Stimulated activated CD4-positive, alpha-beta T cell treated with anti-CD3 and anti-CD28 coated beads, Interleukin-4, amount 100 ng/mL, for 48 hours (primary cell): ENCODE data around the gene VASN.

Source experiments
- DNase-seq, 2 donors: peaks; one replicate each; pipeline ENCODE4 v3.0.0-alpha.2; 2020; ENCODE audit warnings: low read depth in 2 of 2

Gene VASN

GRCh38 chr16:4372578-4373355, 1.1 kb downstream of the VASN start:
- no peak for DNase-seq

- no peak for DNase-seq
Observed at GRCh38 chr16:4373356-4373908, 1.8 kb downstream of the VASN start.

GRCh38 chr16:4373909-4374742, 2.5 kb downstream of the VASN start:
- no peak for DNase-seq

- DNase-seq = no peak
Observed at GRCh38 chr16:4375717-4376116, 4.1 kb downstream of the VASN start.

- DNase-seq = no peak
Observed at GRCh38 chr16:4376126-4376892, 4.7 kb downstream of the VASN start.

- DNase-seq = no peak
Observed at GRCh38 chr16:4376893-4377572, 5.4 kb downstream of the VASN start.

GRCh38 chr16:4377573-4378154, 6.0 kb downstream of the VASN start:
- DNase-seq = no peak

GRCh38 chr16:4378161-4378666, 6.6 kb downstream of the VASN start:
- DNase-seq = no peak

GRCh38 chr16:4378999-4379690, 7.5 kb downstream of the VASN start:
- no peak for DNase-seq

GRCh38 chr16:4380119-4381063, 8.7 kb downstream of the VASN start:
- no peak for DNase-seq

GRCh38 chr16:4381072-4381934, 9.7 kb downstream of the VASN start:
- DNase-seq = no peak

GRCh38 chr16:4381935-4382794, 10.5 kb downstream of the VASN start:
- no peak for DNase-seq

GRCh38 chr16:4382795-4383357, 11.2 kb downstream of the VASN start:
- no peak for DNase-seq

- no peak for DNase-seq
Observed at GRCh38 chr16:4383591-4384444, 12.2 kb downstream of the VASN start.

- DNase-seq = no peak
Observed at GRCh38 chr16:4384509-4384942, 12.9 kb downstream of the VASN start.
